ENCODE data around the gene EPB41. TPM values are rescaled to one million over a fixed set of nuclear protein-coding genes. Genes with fewer than 3 reads are reported as not detected.

The EPB41 gene
- total RNA-seq, 1 experiment from 2014 or later = 41.7 TPM

DNA sequence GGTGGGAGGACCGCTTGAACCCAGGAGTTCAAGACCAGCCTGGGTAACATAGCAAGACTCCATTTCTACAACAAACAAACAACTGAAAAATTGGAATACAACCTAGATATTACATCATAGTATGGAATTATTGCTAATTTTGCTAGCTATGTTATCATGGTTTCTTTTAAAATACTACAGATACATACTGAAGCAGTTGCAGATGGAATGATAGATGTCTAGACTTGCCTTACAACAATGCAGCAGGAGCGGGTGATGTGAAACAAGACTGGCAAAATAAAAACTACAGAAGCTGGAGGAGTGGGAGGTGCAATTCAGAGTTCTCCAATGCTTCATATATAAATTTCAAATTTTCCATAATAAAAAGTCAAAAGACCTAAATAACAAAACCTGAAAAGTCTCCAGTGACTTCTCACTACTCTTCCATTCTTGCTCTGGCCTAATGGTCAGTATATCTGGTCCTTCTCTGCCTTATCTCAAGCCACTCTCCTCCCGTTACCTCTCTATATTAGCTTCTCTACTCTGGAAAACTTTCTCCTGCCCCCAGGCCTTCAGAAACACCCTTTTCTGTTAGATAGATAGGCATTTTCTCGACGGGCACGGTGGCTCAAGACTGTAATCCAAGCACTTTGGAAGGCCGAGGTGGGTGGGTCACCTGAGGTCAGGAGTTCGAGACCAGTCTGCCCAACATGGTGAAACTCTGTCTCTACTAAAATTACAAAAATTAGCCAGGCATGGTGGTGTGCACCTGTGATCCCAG, 237.9 kb downstream of the EPB41 start:
- BruUV-seq (replicated peaks) = no TSS peak
- Histone ChIP-seq H2AFZ (ENCODE audit: low read depth, low read length, poor library complexity, severe bottlenecking) (no peak overlapping the region), H3K27ac (ENCODE audit: low read depth, low read length) (no peak overlapping the region), H3K9ac (ENCODE audit: low read length) (no peak overlapping the region), H3K79me2 (ENCODE audit: insufficient read depth, low read length) (peaks cover 64% of the 10 kb centered on the region), H3K4me2 (ENCODE audit: low read length) (no peak overlapping the region), H3K4me1 (ENCODE audit: control insufficient read depth in 1 of 2, insufficient read depth in 2 of 2, low read length in 2 of 2) (no peaks in the 10 kb centered on the region), H4K20me1 (ENCODE audit: insufficient read depth) (0 out of 2 replicates have a peak, but pooled peaks cover 8% of the 10 kb centered on the region), H3K27me3 (ENCODE audit: insufficient read depth, low read length) (no peaks in the 10 kb centered on the region), H3K36me3 (ENCODE audit: control insufficient read depth in 1 of 2, insufficient read depth in 2 of 2, low read length in 2 of 2) (peaks cover 73 to 74% of the 10 kb centered on the region in 2 experiments), H3K9me3 (ENCODE audit: control insufficient read depth in 1 of 2, insufficient read depth in 1 of 2, low read depth in 1 of 2, low read length in 2 of 2) (no peaks in the 10 kb centered on the region), H3K9me2 (ENCODE audit: insufficient read depth) (no peaks in the 10 kb centered on the region), H3K4me3 (replicated peaks in 1 of 2; ENCODE audit: low read depth in 1 of 2, low read length in 2 of 2) (no peak overlapping the region)
- ChIA-PET POLR2A (no interaction called here), RAD21 (ENCODE audit: low non-redundant PET in 1 of 2, low total read pairs in 2 of 2, uncharacterized antibody in 2 of 2, unreplicated experiment in 2 of 2) (no interaction called here), CTCF (interaction anchor here (1.1 kb wide), 1 partner anchor 28 kb away, joined by 3 read pairs; the partner anchor contains the start of gene TMEM200B)
- no peak for ATAC-seq
- TF ChIP-seq SP1 (IDR thresholded peaks at IDR 0.05; ENCODE audit: low read depth) (no peak), YY1 (IDR thresholded peaks at IDR 0.05; ENCODE audit: extremely low read depth, insufficient replicate concordance, low read depth, low read length) (no peak), EZH2 (IDR thresholded peaks at IDR 0.05) (no peak), ATF3 (IDR thresholded peaks at IDR 0.05) (no peak), EZH2phosphoT487 (IDR thresholded peaks at IDR 0.05; ENCODE audit: borderline replicate concordance) (no peak), EGR1 (IDR thresholded peaks at IDR 0.05; ENCODE audit: low read depth) (no peak), ZFX (IDR thresholded peaks at IDR 0.05) (no peak), CEBPB (IDR thresholded peaks at IDR 0.05; ENCODE audit: low read depth) (no peak), CTCF (IDR thresholded peaks at IDR 0.05 in 2 of 3, conservative IDR thresholded peaks at IDR 0.05 in 1 of 3; ENCODE audit: borderline replicate concordance in 1 of 3, insufficient read depth in 1 of 3, low read depth in 2 of 3, low read length in 2 of 3) (no peak), POLR2A (IDR thresholded peaks at IDR 0.05; ENCODE audit: borderline replicate concordance, extremely low read depth, insufficient read depth, insufficient read length) (no peak)
- TF ChIP-seq, protein P1, sequence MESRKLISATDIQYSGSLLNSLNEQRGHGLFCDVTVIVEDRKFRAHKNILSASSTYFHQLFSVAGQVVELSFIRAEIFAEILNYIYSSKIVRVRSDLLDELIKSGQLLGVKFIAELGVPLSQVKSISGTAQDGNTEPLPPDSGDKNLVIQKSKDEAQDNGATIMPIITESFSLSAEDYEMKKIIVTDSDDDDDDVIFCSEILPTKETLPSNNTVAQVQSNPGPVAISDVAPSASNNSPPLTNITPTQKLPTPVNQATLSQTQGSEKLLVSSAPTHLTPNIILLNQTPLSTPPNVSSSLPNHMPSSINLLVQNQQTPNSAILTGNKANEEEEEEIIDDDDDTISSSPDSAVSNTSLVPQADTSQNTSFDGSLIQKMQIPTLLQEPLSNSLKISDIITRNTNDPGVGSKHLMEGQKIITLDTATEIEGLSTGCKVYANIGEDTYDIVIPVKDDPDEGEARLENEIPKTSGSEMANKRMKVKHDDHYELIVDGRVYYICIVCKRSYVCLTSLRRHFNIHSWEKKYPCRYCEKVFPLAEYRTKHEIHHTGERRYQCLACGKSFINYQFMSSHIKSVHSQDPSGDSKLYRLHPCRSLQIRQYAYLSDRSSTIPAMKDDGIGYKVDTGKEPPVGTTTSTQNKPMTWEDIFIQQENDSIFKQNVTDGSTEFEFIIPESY (IDR thresholded peaks at IDR 0.05; ENCODE audit: extremely low read depth, insufficient replicate concordance, low read length) = no peak
- intact Hi-C loops (cut with micrococcal nuclease) = no loop called here
- no peak for DNase-seq (ENCODE audit: low read depth, low spot score)
